Body of pancreas (tissue), 4 donors: ENCODE measurements around the gene PFDN2. TPM values are rescaled to one million over a fixed set of nuclear protein-coding genes. Genes with fewer than 3 reads are reported as not detected.

Source experiments
- ATAC-seq: fragments of 150-250 bp; one replicate; pipeline ENCODE4 v1.9.1; 2016
- DNase-seq, 4 donors: peaks; one replicate each; pipeline ENCODE4 v3.0.0-alpha.2; 2019
- H3K27ac ChIP-seq, 4 donors: fragments of 200-600 bp; sonication (generic); 1 replicate in 3 of 4; 2 replicates in 1 of 4; pipeline versions ENCODE4 v1.5.1 to v1.6.1; 2016 to 2019; ENCODE audit warnings: mild to moderate bottlenecking in 1 of 4, mixed read lengths in 1 of 4, moderate library complexity in 1 of 4
- H3K27me3 ChIP-seq, 2 donors: fragments of 200-600 bp; sonication (generic); one replicate each; pipeline ENCODE4 v1.6.0; 2016; ENCODE audit warnings: mild to moderate bottlenecking in 1 of 2
- H3K36me3 ChIP-seq, 2 donors: fragments of 200-600 bp; sonication (generic); replicated peaks in 1 of 2; 2 replicates each; pipeline ENCODE4 v1.5.1; 2016; ENCODE audit warnings: low read depth in 2 of 2; ENCODE audit not compliant: insufficient read depth in 1 of 2
- H3K4me1 ChIP-seq: fragments of 200-600 bp; sonication (generic); one replicate; pipeline ENCODE4 v1.6.0; 2016
- H3K4me3 ChIP-seq, 2 donors: fragments of 200-600 bp; sonication (generic); 1 replicate in 1 of 2; 2 replicates in 1 of 2; pipeline ENCODE4 v1.5.1; 2016 to 2019
- H3K9me3 ChIP-seq, 3 donors: fragments of 200-600 bp; sonication (generic); 1 replicate in 2 of 3; 2 replicates in 1 of 3; pipeline ENCODE4 v1.5.1; 2016
- CTCF ChIP-seq, 7 experiments: fragments of 450-650 bp in 4 of 7; fragments of 200-600 bp in 3 of 7; sonication (generic) in 3 of 7; IDR thresholded peaks; one replicate each; pipeline ENCODE4 v1.5.1; 2016 to 2019; ENCODE audit warnings: antibody characterized with exemption in 7 of 7
- POLR2A ChIP-seq, 3 donors: fragments of 450-650 bp; IDR thresholded peaks; one replicate each; pipeline ENCODE4 v1.6.1; 2016; ENCODE audit warnings: antibody characterized with exemption in 3 of 3, mild to moderate bottlenecking in 2 of 3
- WGBS, 2 donors: methylation state at CpG; one replicate each; pipeline ENCODE4 v1.1.5; 2017; 5-methylcytosine and 5-hydroxymethylcytosine counted together
- intact Hi-C: fragments of 100-400 bp; cut with DNase I; formaldehyde crosslinking; loops from one replicate; pipeline ENCODE4 v1.15.1; 2023
- total RNA-seq, 2 donors: library from RNA; depleted of rRNA; stranded (reverse); fragments of >200 nt; gene quantifications; one replicate each; pipeline ENCODE4 v1.1.0, GENCODE V29; 2016

Gene PFDN2
- total RNA-seq, 2 donors from 2014 or later = 29.6 to 54.7 TPM

GRCh38 chr1:161091093-161091492, 26.7 kb downstream of the PFDN2 start:
- intact Hi-C loops = loop anchor here (10.0 kb wide), 2 partner anchors 96 to 256 kb away; no protein-coding TSS in a partner anchor
- Histone ChIP-seq H3K4me1 (peaks cover 43% of the 10 kb centered on the region), H3K27ac (no peak overlapping the region), H3K27me3 (no peaks in the 10 kb centered on the region), H3K36me3 (no peaks in the 10 kb centered on the region), H3K4me3 (no peak overlapping the region), H3K9me3 (no peaks in the 10 kb centered on the region)
- ATAC-seq (no peak), DNase-seq (no peak)
- no peak for TF ChIP-seq POLR2A (IDR thresholded peaks at IDR 0.05)
- no peak for TF ChIP-seq CTCF (IDR thresholded peaks at IDR 0.05)
- 86% methylated on average over 4 to 5 of the region's 5 CpGs for WGBS, 2 donors

GRCh38 chr1:161090617-161091016, 27.2 kb downstream of the PFDN2 start:
- Histone ChIP-seq H3K36me3 (no peaks in the 10 kb centered on the region), H3K27me3 (no peaks in the 10 kb centered on the region), H3K27ac (no peak overlapping the region), H3K4me1 (peaks cover 48% of the 10 kb centered on the region), H3K4me3 (no peak overlapping the region), H3K9me3 (no peaks in the 10 kb centered on the region)
- 71 to 78% methylated on average over 3 of the region's 3 CpGs for WGBS, 2 donors
- DNase-seq = no peak
- no peak for ATAC-seq
- no peak for TF ChIP-seq CTCF (IDR thresholded peaks at IDR 0.05)
- no peak for TF ChIP-seq POLR2A (IDR thresholded peaks at IDR 0.05)
- intact Hi-C loops = loop anchor here (10.0 kb wide), 2 partner anchors 96 to 256 kb away; no protein-coding TSS in a partner anchor

- ATAC-seq (no peak), DNase-seq (no peak)
- intact Hi-C loops = loop anchor here (10.0 kb wide), 2 partner anchors 95 to 255 kb away; no protein-coding TSS in a partner anchor
- Histone ChIP-seq H3K27ac (peak overlapping the region; percentile 52 to 82 (median 80)), H3K27me3 (no peaks in the 10 kb centered on the region), H3K9me3 (no peaks in the 10 kb centered on the region), H3K4me1 (peaks cover 53% of the 10 kb centered on the region), H3K4me3 (no peak overlapping the region), H3K36me3 (no peaks in the 10 kb centered on the region)
- TF ChIP-seq POLR2A (IDR thresholded peaks at IDR 0.05) (no peak), CTCF (IDR thresholded peaks at IDR 0.05) (no peak)
- WGBS, 2 donors = 91 to 94% methylated on average over 5 of the region's 5 CpGs
These were observed 27.9 kb downstream of the PFDN2 start for GRCh38 chr1:161089938-161090337.

GRCh38 chr1:161089251-161089924, 28.4 kb downstream of the PFDN2 start, which contains the start of gene NECTIN4:
TSS of gene NECTIN4 (minus strand) at chr1:161089558. CDS start at chr1:161089296, 262 bp downstream.
- 18% methylated on average over 8 to 22 of the region's 22 CpGs for WGBS, 2 donors

More at GRCh38 chr1:161089251-161089924, 28.4 kb downstream of the PFDN2 start, which contains the start of gene NECTIN4:
- Histone ChIP-seq H3K36me3 (no peaks in the 10 kb centered on the region), H3K27ac (peak within 1 kb of the TSS; percentile 52 to 82 (median 80)), H3K9me3 (no peaks in the 10 kb centered on the region), H3K4me3 (no peak within 1 kb of the TSS), H3K27me3 (no peaks in the 10 kb centered on the region), H3K4me1 (peaks cover 58% of the 10 kb centered on the region)
- DNase-seq = peak; percentile 82 to 93 (median 90)
- TF ChIP-seq CTCF (IDR thresholded peaks at IDR 0.05) (no peak), POLR2A (IDR thresholded peaks at IDR 0.05) (peak; percentile 65 to 86 (median 80))
- intact Hi-C loops = no loop called here
- ATAC-seq = peak; percentile 94
